Spinal cord (tissue), 10 donors: ENCODE data around the gene SPON2. TPM values are rescaled to one million over a fixed set of nuclear protein-coding genes. Genes with fewer than 3 reads are reported as not detected.
A peak's percentile ranks its signal among the peaks of the same experiment; 100 is the strongest.

Source experiments
- DNase-seq, 6 donors: peaks; one replicate each; pipeline versions ENCODE4 v3.0.0 to v3.0.0-alpha.2; 2013 to 2015; ENCODE audit warnings: low spot score in 6 of 6, low read depth in 4 of 6
- H3K27ac ChIP-seq: one replicate; pipeline ENCODE4 v1.5.1; 2013; ENCODE audit warnings: low read depth, low read length, control low read depth
- H3K27me3 ChIP-seq: one replicate; pipeline ENCODE4 v1.6.1; 2013; ENCODE audit warnings: low read length; ENCODE audit not compliant: control insufficient read depth, insufficient read depth
- H3K36me3 ChIP-seq: one replicate; pipeline ENCODE4 v1.6.1; 2013; ENCODE audit warnings: low read length; ENCODE audit not compliant: control insufficient read depth, insufficient read depth
- H3K4me1 ChIP-seq: one replicate; pipeline ENCODE4 v1.6.1; 2013; ENCODE audit warnings: low read length; ENCODE audit not compliant: control insufficient read depth, insufficient read depth
- H3K4me3 ChIP-seq: one replicate; pipeline ENCODE4 v1.5.1; 2013; ENCODE audit warnings: low read depth, low read length, control low read depth
- H3K9me3 ChIP-seq: one replicate; pipeline ENCODE4 v1.6.1; 2013; ENCODE audit warnings: low read length; ENCODE audit not compliant: control insufficient read depth, insufficient read depth
- WGBS: methylation state at CpG from one replicate; pipeline ENCODE4 v1.1.5; 2013; ENCODE audit warnings: missing lambda C conversion rate; ENCODE audit not compliant: insufficient coverage; 5-methylcytosine and 5-hydroxymethylcytosine counted together
- polyA plus RNA-seq, 2 donors: library from polyadenylated mRNA; unstranded; fragments of 120-200 nt; gene quantifications; one replicate each; pipeline ENCODE4 v1.2.1, GENCODE V29; 2013; ENCODE audit not compliant: insufficient read length in 2 of 2
- total RNA-seq, 2 donors: library from RNA; depleted of rRNA in 1 of 2; stranded (reverse); fragments of 120-200 nt in 1 of 2; fragments of >200 nt in 1 of 2; gene quantifications; one replicate each; pipeline versions ENCODE4 v1.2.3 to v1.2.4, GENCODE V29; 2013 to 2014
- donor health status: healthy.

The SPON2 gene
- total and polyA plus RNA-seq, 4 donors, result 10.6 to 29.5 (median 21.5) TPM

DNA sequence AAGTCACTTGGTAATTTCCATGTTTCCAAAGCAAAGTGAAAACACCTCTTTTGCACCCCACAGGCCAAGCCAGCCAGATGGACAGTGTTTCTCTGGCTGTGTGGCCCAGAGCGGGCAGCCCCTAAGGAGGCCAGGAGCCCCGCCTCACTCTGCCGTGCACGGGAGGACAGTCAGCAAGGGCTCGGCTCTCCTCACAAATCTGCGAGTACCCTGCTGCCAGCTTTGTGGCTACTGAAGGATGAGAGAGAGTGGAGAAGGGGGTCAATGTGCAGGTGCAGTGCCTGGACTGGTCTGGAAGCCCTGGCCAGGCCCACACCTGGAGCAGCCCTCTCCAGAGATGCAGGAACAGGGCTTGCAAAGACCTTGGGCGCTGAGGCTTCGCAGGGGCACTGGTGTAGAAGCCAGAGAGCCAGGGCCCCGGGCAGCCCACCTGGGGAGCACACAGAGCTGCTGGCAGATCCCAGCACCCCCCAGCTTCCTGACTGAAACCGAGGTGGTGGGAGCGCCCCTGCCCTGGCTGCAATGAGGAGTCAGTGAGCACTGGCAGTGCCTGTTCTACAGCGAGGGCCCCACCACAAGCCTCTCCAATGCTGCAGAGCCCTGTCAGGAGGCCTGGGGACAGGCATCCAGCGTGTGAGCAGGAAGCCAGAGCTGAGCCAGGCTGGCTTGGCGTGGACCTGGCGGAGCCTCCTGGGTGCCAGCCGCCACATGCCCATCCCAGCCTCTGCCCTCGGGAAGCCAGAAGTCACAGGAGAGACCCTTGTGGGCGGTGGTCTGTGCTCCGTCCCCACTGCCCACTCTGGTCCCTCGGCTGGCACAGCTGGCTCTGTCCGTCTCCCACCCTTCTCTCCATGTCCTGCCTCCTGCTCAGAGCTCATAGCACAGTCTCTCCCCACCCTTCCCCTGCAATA, 3.9 kb downstream of the SPON2 start:
- H3K27me3 ChIP-seq, result peaks cover 45% of the 10 kb centered on the region
- peaks cover 55% of the 10 kb centered on the region for H3K4me1 ChIP-seq
- WGBS, result 75% methylated on average over 21 of the region's 21 CpGs
- no peaks in the 10 kb centered on the region for H3K9me3 ChIP-seq
- DNase-seq, result no peak
- H3K4me3 ChIP-seq, result no peak overlapping the region
- H3K27ac ChIP-seq, result no peak overlapping the region
- H3K36me3 ChIP-seq, result peaks cover 6% of the 10 kb centered on the region

DNA sequence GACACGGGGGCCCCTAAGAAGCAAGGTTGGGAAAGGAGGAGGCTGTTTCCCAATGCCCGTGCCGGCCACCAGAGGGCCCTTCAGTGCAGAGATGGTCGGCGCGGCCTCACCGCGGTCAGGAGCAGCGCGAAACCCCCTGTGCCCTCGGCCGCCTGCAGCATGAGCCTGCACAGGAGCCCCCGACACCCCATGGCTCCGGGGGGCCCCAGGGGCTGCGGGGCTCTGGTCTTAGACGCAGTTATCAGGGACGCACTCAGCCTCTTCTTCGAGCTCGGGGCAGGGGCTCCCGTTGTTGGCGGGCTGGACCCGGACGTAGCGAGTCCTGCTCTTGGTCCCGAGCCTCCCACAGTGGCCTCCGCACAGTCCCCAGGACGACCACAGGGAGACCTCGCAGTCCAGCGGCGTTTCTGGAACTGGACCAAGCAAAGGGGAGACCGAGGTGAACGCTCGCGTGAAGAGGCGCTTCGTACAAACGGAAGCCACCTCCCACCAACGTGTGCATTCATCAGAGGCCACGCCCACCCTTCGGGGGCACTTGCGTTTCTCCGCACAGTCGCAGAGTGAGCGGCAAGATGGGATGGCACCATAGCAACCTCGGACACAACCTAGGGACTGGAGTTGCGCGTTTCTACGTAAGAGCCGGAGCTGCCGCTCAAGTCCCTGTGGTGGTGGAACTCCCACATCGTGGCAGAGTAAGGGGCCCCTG, 5.0 kb downstream of the SPON2 start:
- Histone ChIP-seq H3K9me3 (no peaks in the 10 kb centered on the region), H3K4me1 (peaks cover 46% of the 10 kb centered on the region), H3K36me3 (peaks cover 6% of the 10 kb centered on the region), H3K4me3 (peak overlapping the region; percentile 68), H3K27ac (peak overlapping the region; percentile 25), H3K27me3 (peaks cover 36% of the 10 kb centered on the region)
- under 1% methylated on average over 51 of the region's 51 CpGs for WGBS
- peak; percentile 54 to 98 (median 79) for DNase-seq

DNA sequence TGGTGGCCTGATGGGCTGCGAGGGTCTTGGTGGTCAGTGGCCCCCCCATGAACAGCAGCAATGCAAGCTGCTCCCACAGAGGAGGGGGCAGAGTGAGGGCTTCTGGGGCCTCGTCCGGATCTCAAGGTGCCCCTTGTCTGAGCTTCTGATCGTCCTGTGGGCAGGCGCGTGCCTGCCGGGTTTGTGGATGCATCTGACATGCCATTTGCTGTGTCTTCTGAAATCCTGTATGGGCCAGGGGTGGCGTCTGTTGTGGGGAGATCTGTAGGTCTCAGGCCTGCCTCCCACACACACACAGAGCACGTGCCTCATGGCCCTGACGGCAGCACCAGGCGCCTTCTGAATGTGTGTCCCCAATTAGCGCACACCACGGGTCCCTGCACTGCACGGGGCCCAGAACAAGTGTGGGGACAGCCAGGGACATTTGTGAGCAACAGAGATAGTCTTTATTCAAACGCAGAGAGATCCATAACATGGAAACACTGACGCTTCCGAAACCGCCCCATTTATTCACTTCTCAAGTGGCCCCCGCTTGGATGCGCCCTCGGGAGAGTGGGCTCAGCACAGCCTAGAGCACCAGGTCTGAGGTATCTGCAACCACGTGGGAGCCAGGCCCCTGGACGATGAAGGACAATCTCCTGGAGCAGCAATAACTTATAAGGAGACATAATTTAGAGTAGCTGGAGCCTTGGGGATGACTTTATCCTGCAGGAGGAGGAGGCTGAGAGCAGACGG, 5.7 kb downstream of the SPON2 start:
- no peak for DNase-seq
- WGBS, result 67% methylated on average over 17 of the region's 24 CpGs
- Histone ChIP-seq H3K4me1 (peaks cover 38% of the 10 kb centered on the region), H3K4me3 (peak overlapping the region; percentile 68), H3K36me3 (peaks cover 6% of the 10 kb centered on the region), H3K27ac (no peak overlapping the region), H3K27me3 (peaks cover 29% of the 10 kb centered on the region), H3K9me3 (no peaks in the 10 kb centered on the region)

DNA sequence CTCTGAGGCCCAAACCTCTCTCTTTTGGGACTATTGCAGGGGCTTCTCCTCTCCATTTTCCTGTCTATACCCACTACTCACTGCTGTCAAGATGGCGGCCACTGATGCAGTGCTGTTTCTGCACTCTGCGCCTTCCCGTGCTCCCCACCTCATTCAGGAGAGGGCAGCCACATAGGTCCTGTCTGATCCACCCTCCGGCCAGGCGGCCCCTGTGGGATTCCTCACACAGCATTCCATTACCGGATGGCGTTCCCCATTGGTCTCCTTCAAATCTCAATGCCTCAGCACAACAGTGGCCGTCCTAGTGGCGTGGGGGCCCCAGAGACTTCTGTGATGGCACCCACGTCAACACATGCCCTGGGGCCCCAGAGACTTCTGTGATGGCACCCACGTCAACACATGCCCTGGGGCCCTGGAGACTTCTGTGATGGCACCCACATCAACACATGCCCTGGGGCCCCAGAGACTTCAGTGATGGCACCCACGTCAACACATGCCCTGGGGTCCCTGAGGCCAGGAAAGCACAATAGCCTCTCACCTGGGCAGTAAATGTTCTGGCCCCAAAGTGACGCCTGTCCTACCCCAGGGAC, 7.3 kb downstream of the SPON2 start:
- peaks cover 6% of the 10 kb centered on the region for H3K36me3 ChIP-seq
- no peak for DNase-seq
- 91% methylated on average over 13 of the region's 13 CpGs for WGBS
- H3K4me1 ChIP-seq, result peaks cover 27% of the 10 kb centered on the region
- H3K9me3 ChIP-seq, result no peaks in the 10 kb centered on the region
- peaks cover 14% of the 10 kb centered on the region for H3K27me3 ChIP-seq
- no peak overlapping the region for H3K4me3 ChIP-seq
- no peak overlapping the region for H3K27ac ChIP-seq

DNA sequence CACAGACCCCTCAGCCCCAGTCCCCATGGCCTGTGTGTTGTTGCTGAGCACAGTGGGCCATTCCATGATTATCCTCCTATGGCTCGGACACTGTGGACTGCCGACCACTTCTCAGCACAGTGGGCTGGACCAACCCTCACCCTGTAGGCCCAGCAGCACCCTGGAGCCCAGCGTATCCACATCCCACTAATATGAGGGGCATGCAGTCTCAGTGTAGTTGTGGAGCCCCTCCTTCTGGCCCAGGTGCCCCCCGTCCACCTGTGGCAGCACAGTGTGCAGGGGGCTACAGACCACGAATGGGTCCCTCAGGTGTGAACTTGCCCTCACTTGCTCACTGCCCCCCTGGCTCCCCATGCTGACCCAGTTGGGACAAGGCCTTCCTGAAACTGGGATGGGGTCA, 7.9 kb downstream of the SPON2 start:
- Histone ChIP-seq H3K4me1 (peaks cover 27% of the 10 kb centered on the region), H3K27ac (no peak overlapping the region), H3K9me3 (no peaks in the 10 kb centered on the region), H3K4me3 (no peak overlapping the region), H3K36me3 (peaks cover 3% of the 10 kb centered on the region), H3K27me3 (peaks cover 9% of the 10 kb centered on the region)
- WGBS, result 95% methylated on average over 5 of the region's 5 CpGs
- DNase-seq, result no peak

GRCh38 chr4:1164040-1164439, 8.3 kb downstream of the SPON2 start:
- WGBS, result no CpG with 5 or more reads among the region's 4 CpGs
- DNase-seq, result no peak
- Histone ChIP-seq H3K4me1 (peaks cover 27% of the 10 kb centered on the region), H3K36me3 (no peaks in the 10 kb centered on the region), H3K9me3 (no peaks in the 10 kb centered on the region), H3K27ac (no peak overlapping the region), H3K27me3 (peaks cover 7% of the 10 kb centered on the region), H3K4me3 (no peak overlapping the region)

- H3K9me3 ChIP-seq, result no peaks in the 10 kb centered on the region
- WGBS, result no CpG with 5 or more reads among the region's 1 CpG
These were observed 12.0 kb downstream of the SPON2 start for GRCh38 chr4:1160351-1160750.

DNA sequence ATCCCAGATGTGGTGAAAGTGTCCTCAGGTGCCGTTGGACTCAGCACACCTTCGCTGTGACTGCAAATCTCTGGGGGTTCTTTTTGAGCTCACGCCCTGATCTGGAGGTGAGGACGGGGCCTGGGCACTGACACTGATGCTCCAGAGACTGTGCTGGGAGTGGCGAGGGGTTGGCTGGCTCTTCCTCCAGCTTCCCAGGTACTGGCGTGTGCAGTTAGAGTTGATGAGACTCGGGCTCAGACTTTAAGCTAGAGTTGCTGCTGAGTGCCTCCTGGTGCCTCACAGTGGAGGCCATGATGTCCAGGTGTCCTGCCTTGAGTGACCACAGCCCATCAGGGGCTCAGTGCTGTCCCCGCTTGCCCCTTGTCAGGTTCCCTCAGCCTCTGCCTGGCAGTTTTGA, 16.3 kb downstream of the SPON2 start:
- Histone ChIP-seq H3K27me3 (peaks cover 3% of the 10 kb centered on the region), H3K36me3 (no peaks in the 10 kb centered on the region), H3K4me1 (peaks cover 5% of the 10 kb centered on the region), H3K4me3 (no peak overlapping the region), H3K9me3 (no peaks in the 10 kb centered on the region), H3K27ac (no peak overlapping the region)
- DNase-seq, result no peak
- 86% methylated on average over 8 of the region's 8 CpGs for WGBS

More at GRCh38 chr4:1160351-1160750, 12.0 kb downstream of the SPON2 start:
- Histone ChIP-seq H3K4me1 (no peaks in the 10 kb centered on the region), H3K27ac (no peak overlapping the region), H3K4me3 (no peak overlapping the region), H3K36me3 (no peaks in the 10 kb centered on the region), H3K27me3 (no peaks in the 10 kb centered on the region)
- DNase-seq, result no peak

- WGBS, result 68% methylated on average over 2 of the region's 3 CpGs
- peaks cover 5% of the 10 kb centered on the region for H3K4me1 ChIP-seq
- H3K9me3 ChIP-seq, result peaks cover 2% of the 10 kb centered on the region
- no peak overlapping the region for H3K4me3 ChIP-seq
- H3K27me3 ChIP-seq, result peaks cover 3% of the 10 kb centered on the region
- DNase-seq, result peak in 1 of 6 donors; percentile 63
- peaks cover 2% of the 10 kb centered on the region for H3K36me3 ChIP-seq
- no peak overlapping the region for H3K27ac ChIP-seq
These were observed 17.1 kb downstream of the SPON2 start for GRCh38 chr4:1155314-1155713.
